ENCODE measurements around the gene TMCC1.

The TMCC1 gene

GRCh38 chr3:129606636-129607390, 286.7 kb downstream of the TMCC1 start, which contains the start of gene PLXND1:
TSS of gene PLXND1 (minus strand) at chr3:129606676. CDS start at chr3:129606639, 37 bp downstream.
- DNase-seq: no peak

- DNase-seq: no peak
Measured at GRCh38 chr3:129605922-129606635, 287.4 kb downstream of the TMCC1 start.

GRCh38 chr3:129605203-129605921, 288.1 kb downstream of the TMCC1 start:
- no peak for DNase-seq

- no peak for DNase-seq
Measured at GRCh38 chr3:129604767-129605166, 288.7 kb downstream of the TMCC1 start.

- no peak for DNase-seq
Measured at GRCh38 chr3:129603991-129604749, 289.3 kb downstream of the TMCC1 start.

- no peak for DNase-seq
Measured at GRCh38 chr3:129603561-129603942, 290.0 kb downstream of the TMCC1 start.

GRCh38 chr3:129602730-129603560, 290.6 kb downstream of the TMCC1 start:
- no peak for DNase-seq

GRCh38 chr3:129602309-129602708, 291.2 kb downstream of the TMCC1 start:
- DNase-seq: no peak

GRCh38 chr3:129601713-129602112, 291.8 kb downstream of the TMCC1 start:
- no peak for DNase-seq

- DNase-seq: no peak
Measured at GRCh38 chr3:129600348-129600747, 293.2 kb downstream of the TMCC1 start.

GRCh38 chr3:129599607-129600006, 293.9 kb downstream of the TMCC1 start:
- no peak for DNase-seq

GRCh38 chr3:129599073-129599472, 294.4 kb downstream of the TMCC1 start:
- DNase-seq: no peak

- DNase-seq: no peak
Measured at GRCh38 chr3:129598484-129598883, 295.0 kb downstream of the TMCC1 start.

- no peak for DNase-seq
Measured at GRCh38 chr3:129598000-129598381, 295.5 kb downstream of the TMCC1 start.
